HEK293T (cell line): ENCODE results near the gene SUGCT.

Experiments used
- ARNT ChIP-seq: fragments of 450-650 bp; IDR thresholded peaks from 2 replicates; pipeline ENCODE4 v1.6.1; 2017; ENCODE audit warnings: mild to moderate bottlenecking
- BHLHE40 ChIP-seq: fragments of 450-650 bp; IDR thresholded peaks from 2 replicates; pipeline ENCODE4 v1.6.1; 2016; ENCODE audit warnings: mild to moderate bottlenecking, moderate library complexity, borderline replicate concordance
- LEF1 ChIP-seq: fragments of 450-650 bp; IDR thresholded peaks from 2 replicates; pipeline ENCODE4 v1.6.1; 2017; ENCODE audit warnings: mild to moderate bottlenecking, borderline replicate concordance
- SP1 ChIP-seq: fragments of 450-650 bp; IDR thresholded peaks from 2 replicates; pipeline ENCODE4 v1.6.1; 2017
- TARDBP ChIP-seq: fragments of 450-650 bp; IDR thresholded peaks from 2 replicates; pipeline ENCODE4 v1.6.1; 2016

GRCh38 chr7:40468891-40469864 is 334.4 kb downstream of the SUGCT start:
- TF ChIP-seq BHLHE40, result no peak
- no peak for TF ChIP-seq LEF1
- TF ChIP-seq SP1, result no peak
- no peak for TF ChIP-seq TARDBP
- no peak for TF ChIP-seq ARNT
